SU-DHL-6 (cell line): ENCODE data around the gene NUP42.

Experiments used
- EZH2phosphoT487 ChIP-seq: fragments of 200-600 bp; sonication (generic), shearing (Covaris generic); conservative IDR thresholded peaks from 2 replicates; pipeline ENCODE4 v1.6.1; 2018; ENCODE audit warnings: mild to moderate bottlenecking, antibody characterized with exemption, low read length, moderate library complexity, mixed read lengths
- TF ChIP-seq, protein P1 (sequence below): fragments of 200-600 bp; sonication (generic); IDR thresholded peaks from one replicate; pipeline ENCODE4 v1.5.1; 2017; ENCODE audit warnings: antibody characterized with exemption, mild to moderate bottlenecking, low read length, moderate library complexity; ENCODE audit not compliant: insufficient read depth, poor library complexity, severe bottlenecking

GRCh38 chr7:23185980-23186379, 4.1 kb downstream of the NUP42 start:
- TF ChIP-seq, protein P1, sequence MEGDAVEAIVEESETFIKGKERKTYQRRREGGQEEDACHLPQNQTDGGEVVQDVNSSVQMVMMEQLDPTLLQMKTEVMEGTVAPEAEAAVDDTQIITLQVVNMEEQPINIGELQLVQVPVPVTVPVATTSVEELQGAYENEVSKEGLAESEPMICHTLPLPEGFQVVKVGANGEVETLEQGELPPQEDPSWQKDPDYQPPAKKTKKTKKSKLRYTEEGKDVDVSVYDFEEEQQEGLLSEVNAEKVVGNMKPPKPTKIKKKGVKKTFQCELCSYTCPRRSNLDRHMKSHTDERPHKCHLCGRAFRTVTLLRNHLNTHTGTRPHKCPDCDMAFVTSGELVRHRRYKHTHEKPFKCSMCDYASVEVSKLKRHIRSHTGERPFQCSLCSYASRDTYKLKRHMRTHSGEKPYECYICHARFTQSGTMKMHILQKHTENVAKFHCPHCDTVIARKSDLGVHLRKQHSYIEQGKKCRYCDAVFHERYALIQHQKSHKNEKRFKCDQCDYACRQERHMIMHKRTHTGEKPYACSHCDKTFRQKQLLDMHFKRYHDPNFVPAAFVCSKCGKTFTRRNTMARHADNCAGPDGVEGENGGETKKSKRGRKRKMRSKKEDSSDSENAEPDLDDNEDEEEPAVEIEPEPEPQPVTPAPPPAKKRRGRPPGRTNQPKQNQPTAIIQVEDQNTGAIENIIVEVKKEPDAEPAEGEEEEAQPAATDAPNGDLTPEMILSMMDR: no peak
- no peak for TF ChIP-seq EZH2phosphoT487
